GM12874 (cell line): Measurements from ENCODE around the gene KCNK3.

ENCODE experiments used
- TF ChIP-seq, protein P1 (sequence below): IDR thresholded peaks from 2 replicates; pipeline ENCODE4 v1.5.1; 2011; ENCODE audit warnings: low read depth, mild to moderate bottlenecking, control low read depth, low read length, moderate library complexity; ENCODE audit not compliant: insufficient read depth

Gene KCNK3

DNA sequence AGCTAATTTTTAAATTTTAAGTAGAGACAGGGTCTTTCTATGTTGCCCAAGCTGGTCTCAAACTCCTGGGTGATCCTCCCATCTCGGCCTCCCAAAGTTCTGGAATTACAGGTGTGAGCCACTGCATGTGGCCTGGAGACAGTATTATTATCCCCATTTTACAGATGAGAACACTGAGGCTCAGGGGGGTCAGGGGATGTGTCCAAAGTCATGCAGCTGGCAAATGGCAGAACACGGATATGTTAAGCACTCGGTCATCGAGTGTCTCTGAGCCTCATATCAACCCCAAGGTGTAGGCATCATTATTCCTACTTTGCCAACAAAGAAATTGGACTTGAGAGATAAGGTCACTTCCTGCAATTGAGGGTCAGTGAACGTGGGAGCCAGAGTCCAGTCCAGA is 12.6 kb downstream of the KCNK3 start:
- TF ChIP-seq, protein P1, sequence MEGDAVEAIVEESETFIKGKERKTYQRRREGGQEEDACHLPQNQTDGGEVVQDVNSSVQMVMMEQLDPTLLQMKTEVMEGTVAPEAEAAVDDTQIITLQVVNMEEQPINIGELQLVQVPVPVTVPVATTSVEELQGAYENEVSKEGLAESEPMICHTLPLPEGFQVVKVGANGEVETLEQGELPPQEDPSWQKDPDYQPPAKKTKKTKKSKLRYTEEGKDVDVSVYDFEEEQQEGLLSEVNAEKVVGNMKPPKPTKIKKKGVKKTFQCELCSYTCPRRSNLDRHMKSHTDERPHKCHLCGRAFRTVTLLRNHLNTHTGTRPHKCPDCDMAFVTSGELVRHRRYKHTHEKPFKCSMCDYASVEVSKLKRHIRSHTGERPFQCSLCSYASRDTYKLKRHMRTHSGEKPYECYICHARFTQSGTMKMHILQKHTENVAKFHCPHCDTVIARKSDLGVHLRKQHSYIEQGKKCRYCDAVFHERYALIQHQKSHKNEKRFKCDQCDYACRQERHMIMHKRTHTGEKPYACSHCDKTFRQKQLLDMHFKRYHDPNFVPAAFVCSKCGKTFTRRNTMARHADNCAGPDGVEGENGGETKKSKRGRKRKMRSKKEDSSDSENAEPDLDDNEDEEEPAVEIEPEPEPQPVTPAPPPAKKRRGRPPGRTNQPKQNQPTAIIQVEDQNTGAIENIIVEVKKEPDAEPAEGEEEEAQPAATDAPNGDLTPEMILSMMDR = no peak

DNA sequence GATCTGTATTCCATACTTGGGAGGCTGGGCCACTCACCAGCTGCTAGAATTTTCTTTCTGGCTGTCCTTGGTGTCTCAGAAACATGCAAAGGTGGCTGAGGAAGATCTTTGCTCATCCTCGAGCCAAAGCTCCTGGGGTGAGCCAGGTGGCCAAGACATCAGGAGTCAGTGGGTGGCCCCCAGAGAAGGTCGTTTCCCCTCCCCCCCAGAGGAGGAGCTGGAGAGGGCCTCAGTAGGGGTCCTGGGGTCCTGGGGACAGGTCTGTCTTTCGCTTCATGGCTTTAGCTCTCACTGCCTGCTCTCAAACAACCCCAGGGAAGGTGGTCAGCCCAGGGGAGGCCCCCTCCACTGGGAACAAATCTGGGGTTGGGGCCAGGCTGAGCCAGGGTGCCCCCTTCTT is 13.6 kb downstream of the KCNK3 start:
- TF ChIP-seq, protein P1 = no peak

DNA sequence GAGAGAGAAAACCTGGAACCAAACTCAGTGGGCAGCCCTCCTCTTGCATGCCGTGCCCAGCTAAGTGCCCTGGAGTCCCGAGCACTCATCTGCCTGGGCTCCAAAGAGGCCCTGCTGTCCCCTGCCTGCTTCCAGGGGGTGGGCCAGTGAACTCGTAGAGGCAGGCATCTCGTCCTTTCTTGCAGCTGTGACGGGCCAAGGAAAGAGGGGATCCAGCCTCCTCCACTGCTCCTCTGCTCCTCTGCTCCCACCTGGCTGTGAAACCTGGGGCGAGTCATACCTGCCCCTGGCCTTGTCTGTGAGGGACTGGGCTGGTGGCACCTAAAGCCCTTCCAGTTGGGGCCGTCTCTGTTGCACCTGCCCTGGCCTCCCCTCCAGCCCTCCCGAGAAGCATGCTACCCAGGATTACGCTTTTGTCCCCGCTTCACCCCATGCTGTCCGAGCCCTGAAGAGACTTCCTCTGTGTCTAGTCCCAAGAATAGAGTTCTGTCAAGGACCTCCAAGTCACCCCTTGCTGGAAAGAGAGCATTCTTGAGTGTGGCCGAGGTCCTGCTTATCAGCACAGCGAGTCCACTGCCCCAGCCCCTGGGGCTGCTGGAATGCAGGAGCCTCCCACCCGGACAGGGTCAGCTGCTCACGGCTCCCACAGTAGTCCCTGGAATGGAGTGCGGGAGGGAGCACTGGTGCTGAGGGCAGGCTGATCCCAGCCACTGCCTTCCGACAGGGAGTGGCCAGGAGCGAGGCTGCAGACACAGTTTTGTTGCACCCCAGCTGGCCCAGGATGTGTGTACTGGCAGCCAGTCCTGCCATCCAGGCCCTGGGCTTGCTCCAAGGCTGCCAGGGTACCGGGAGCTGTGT is 14.3 kb downstream of the KCNK3 start:
- TF ChIP-seq, protein P1 = no peak

DNA sequence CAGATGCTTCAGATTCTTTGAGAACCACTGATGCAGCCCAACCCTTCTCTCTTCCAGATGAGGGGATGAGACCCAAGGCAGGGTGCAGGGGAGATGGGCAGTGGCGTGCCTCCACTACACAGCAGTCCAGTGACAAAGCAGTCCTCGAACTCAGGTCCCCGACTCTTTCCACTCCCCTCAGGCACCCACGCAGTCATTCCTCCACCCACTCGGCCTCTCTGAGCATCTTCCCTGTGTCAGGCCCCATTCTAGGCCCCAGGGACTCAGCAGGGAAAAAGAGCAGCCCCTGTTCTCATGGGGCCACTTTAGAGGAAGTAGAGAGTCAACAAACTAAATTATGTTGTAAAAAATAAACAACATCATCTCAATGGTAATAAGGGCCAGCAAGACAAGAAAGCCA is 15.2 kb downstream of the KCNK3 start:
- TF ChIP-seq, protein P1 = no peak

DNA sequence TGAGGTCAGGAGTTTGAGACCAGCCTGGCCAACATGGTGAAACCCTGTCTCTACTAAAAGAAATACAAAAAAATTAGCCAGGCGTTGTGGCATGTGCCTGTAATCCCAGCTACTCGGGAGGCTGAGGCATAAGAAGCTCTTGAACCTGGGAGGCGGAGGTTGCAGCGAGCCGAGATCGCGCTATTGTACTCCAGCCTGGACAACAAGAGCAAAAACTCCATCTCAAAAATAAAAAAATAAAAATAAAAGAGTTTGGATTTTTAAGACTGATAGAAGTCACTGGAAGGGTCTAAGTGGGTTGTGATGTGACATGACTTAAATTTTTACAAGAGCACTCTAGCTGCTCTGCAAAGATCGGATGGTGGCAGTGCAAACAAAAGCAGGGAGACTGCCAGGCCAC is 15.9 kb downstream of the KCNK3 start:
- TF ChIP-seq, protein P1 = no peak

DNA sequence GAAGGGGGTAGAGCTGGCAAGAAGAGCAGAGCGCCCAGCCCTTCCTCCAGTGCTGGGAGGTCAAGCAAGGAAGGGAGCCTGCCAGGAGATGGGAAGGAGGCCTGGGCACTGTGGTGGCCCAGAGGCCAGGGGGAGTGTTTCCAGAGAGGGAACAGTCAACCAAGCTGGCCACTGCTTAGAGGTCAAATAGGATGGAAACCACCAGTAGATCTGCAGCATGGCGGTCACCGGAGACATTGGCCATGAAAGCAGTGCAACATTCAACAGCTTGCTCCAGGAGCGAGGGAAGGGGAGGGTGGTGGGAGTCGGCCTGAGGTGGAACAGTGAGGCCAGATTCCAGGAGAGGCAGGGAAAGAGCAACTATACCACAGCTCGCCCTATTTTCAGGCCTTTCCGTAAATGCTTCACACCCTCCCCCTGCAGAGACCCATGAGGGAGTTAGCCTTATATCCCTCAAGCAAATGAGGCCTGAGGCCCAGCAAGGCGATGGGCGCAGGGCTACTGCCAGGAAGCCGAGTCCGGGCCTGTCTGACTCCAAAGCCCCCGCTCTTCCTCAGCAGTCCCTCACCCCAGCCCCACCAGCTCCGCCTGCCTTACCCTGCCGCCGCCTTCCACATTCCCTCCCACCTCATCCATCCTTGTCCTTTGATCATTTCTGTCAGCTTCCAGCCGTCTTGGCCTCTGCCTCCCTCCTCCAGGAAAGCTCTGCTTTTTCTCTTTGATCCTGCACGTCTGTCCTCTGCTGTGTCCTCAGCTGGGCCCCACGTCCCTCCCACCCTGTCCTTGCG is 17.0 kb downstream of the KCNK3 start:
- TF ChIP-seq, protein P1 = no peak

DNA sequence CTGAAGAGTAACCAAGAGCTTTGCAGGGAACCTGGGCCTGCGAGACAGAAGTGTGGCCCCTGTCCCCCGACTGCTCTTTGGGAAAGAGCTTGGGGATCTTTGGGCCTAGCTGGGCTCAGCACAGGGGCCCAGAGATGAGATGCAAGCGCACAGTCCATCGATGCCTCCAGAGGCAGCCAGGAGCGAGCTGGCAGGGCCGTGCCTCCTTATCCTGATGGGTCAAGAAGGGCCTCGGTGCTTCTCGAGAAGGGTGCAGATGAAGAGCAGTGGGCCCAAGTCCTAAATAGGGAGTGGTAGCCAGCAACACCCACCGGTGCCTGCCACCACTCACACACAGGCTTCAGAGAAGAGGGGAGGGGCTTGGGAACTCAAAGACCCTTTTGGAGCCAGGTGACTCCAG is 17.6 kb downstream of the KCNK3 start:
- TF ChIP-seq, protein P1 = no peak
